Gastrocnemius medialis (tissue), 4 donors: ENCODE measurements around the gene ADORA3. TPM values are rescaled to one million over a fixed set of nuclear protein-coding genes. Genes with fewer than 3 reads are reported as not detected.

Experiments
- ATAC-seq, 2 donors: fragments of 150-250 bp; one replicate each; pipeline ENCODE4 v1.9.1; 2016
- DNase-seq, 2 donors: peaks; one replicate each; pipeline ENCODE4 v3.0.0-alpha.2; 2019
- H3K27ac ChIP-seq, 4 donors: fragments of 200-600 bp; sonication (generic); 1 replicate in 1 of 4; 2 replicates in 3 of 4; pipeline ENCODE4 v1.5.1; 2016 to 2018; ENCODE audit warnings: mild to moderate bottlenecking in 2 of 4, moderate library complexity in 1 of 4
- H3K27me3 ChIP-seq, 3 donors: fragments of 200-600 bp; sonication (generic) in 2 of 3; 1 replicate in 1 of 3; 2 replicates in 2 of 3; pipeline versions ENCODE4 v1.5.1 to v1.6.0; 2016 to 2019; ENCODE audit warnings: mild to moderate bottlenecking in 1 of 3, moderate library complexity in 1 of 3
- H3K36me3 ChIP-seq, 2 donors: fragments of 200-600 bp; sonication (generic) in 1 of 2; one replicate each; pipeline ENCODE4 v1.5.1; 2017 to 2018
- H3K4me1 ChIP-seq, 2 donors: fragments of 200-600 bp; sonication (generic) in 1 of 2; one replicate each; pipeline ENCODE4 v1.5.1; 2016 to 2017; ENCODE audit warnings: mild to moderate bottlenecking in 2 of 2
- H3K4me3 ChIP-seq, 4 donors: fragments of 200-600 bp; sonication (generic) in 3 of 4; 1 replicate in 1 of 4; 2 replicates in 3 of 4; pipeline ENCODE4 v1.5.1; 2016 to 2019; ENCODE audit warnings: mild to moderate bottlenecking in 2 of 4
- H3K9me3 ChIP-seq, 3 donors: fragments of 200-600 bp; sonication (generic) in 2 of 3; 1 replicate in 1 of 3; 2 replicates in 2 of 3; pipeline ENCODE4 v1.5.1; 2016 to 2019
- POLR2A ChIP-seq, 2 donors: fragments of 450-650 bp; IDR thresholded peaks; one replicate each; pipeline ENCODE4 v1.6.1; 2017; ENCODE audit warnings: antibody characterized with exemption in 2 of 2, mild to moderate bottlenecking in 2 of 2, moderate library complexity in 2 of 2
- in situ Hi-C, 4 donors: fragments of 200-750 bp; cut with MboI; loops; one replicate each; pipeline versions ENCODE4 v1.15.0 to v1.8.0; 2017; ENCODE audit warnings: low sequenced_read_pairs in 4 of 4
- intact Hi-C: fragments of 100-400 bp; cut with DNase I; formaldehyde crosslinking; loops from one replicate; pipeline ENCODE4 v1.15.1; 2023; ENCODE audit warnings: low total_unique reads
- total RNA-seq, 4 donors: library from RNA; depleted of rRNA; stranded (reverse); fragments of >200 nt; gene quantifications; one replicate each; pipeline versions ENCODE4 v1.1.0 to v1.2.3, GENCODE V29; 2016
- TF ChIP-seq, protein P1 (sequence below), 5 experiments: fragments of 450-650 bp in 3 of 5; fragments of 200-600 bp in 2 of 5; sonication (generic) in 2 of 5; IDR thresholded peaks in 4 of 5; conservative IDR thresholded peaks in 1 of 5; 1 replicate in 4 of 5; 2 replicates in 1 of 5; pipeline ENCODE4 v1.5.1; 2016 to 2019; ENCODE audit warnings: antibody characterized with exemption in 5 of 5, mild to moderate bottlenecking in 3 of 5, moderate library complexity in 3 of 5

The ADORA3 gene
- total RNA-seq, 4 donors from 2014 or later = 1.0 to 4.1 (median 2.1) TPM

- TF ChIP-seq, protein P1, sequence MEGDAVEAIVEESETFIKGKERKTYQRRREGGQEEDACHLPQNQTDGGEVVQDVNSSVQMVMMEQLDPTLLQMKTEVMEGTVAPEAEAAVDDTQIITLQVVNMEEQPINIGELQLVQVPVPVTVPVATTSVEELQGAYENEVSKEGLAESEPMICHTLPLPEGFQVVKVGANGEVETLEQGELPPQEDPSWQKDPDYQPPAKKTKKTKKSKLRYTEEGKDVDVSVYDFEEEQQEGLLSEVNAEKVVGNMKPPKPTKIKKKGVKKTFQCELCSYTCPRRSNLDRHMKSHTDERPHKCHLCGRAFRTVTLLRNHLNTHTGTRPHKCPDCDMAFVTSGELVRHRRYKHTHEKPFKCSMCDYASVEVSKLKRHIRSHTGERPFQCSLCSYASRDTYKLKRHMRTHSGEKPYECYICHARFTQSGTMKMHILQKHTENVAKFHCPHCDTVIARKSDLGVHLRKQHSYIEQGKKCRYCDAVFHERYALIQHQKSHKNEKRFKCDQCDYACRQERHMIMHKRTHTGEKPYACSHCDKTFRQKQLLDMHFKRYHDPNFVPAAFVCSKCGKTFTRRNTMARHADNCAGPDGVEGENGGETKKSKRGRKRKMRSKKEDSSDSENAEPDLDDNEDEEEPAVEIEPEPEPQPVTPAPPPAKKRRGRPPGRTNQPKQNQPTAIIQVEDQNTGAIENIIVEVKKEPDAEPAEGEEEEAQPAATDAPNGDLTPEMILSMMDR (IDR thresholded peaks at IDR 0.05 in 4 of 5, conservative IDR thresholded peaks at IDR 0.05 in 1 of 5) = no peak
- no peak for TF ChIP-seq POLR2A (IDR thresholded peaks at IDR 0.05)
- Histone ChIP-seq H3K4me3 (no peak overlapping the region), H3K27me3 (no peaks in the 10 kb centered on the region), H3K36me3 (peaks cover 0 to 87% of the 10 kb centered on the region in 2 donors), H3K27ac (no peak overlapping the region), H3K9me3 (no peaks in the 10 kb centered on the region), H3K4me1 (no peaks in the 10 kb centered on the region)
- DNase-seq = no peak
- in situ Hi-C loops = no loop called here
- ATAC-seq = no peak
- intact Hi-C loops = no loop called here
Observed at GRCh38 chr1:111468717-111469100, 34.7 kb downstream of the ADORA3 start.

DNA sequence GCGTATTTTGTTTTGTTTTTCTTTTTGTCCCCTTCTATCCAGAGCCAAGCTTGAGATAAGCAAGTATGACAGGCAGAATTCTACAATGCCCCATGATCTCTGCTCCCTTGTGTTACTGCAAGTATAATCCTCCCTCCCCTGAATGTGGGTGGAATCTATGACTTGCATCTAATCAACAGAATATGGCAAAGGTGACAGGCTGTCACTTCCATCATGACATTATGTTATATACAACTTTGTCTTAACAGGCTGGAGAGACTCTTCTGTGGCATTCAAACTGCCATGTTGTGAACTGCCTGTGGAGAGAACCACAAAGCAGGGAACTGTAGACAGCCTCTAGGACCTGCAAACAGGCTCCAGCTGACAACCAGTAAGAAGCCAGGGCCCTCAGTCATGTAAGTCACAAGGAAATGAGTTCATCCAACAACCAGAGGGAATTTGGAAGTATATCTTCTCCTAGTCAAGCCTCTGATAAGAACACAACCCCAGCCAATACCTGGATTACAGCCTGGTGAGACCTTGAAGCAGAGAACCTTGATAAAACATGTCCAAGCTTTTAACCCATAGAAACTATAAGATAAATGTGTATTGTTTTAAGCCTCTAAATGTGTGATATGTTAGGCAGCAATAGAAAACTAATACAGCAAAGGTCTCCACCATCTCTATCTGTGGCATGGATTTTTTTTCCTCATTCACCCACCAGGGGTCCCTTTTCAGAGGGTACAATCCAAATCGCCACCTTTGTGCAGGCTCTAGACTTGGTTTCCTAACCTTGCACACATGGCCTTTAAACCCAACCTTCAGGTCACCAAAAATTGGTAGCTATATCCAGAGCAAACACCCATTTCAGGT lies 35.3 kb downstream of the ADORA3 start:
- Histone ChIP-seq H3K36me3 (peaks cover 0 to 84% of the 10 kb centered on the region in 2 donors), H3K4me1 (no peaks in the 10 kb centered on the region), H3K9me3 (no peaks in the 10 kb centered on the region), H3K4me3 (no peak overlapping the region), H3K27me3 (no peaks in the 10 kb centered on the region), H3K27ac (no peak overlapping the region)
- ATAC-seq (no peak), DNase-seq (no peak)
- intact Hi-C loops = no loop called here
- in situ Hi-C loops = no loop called here
- no peak for TF ChIP-seq POLR2A (IDR thresholded peaks at IDR 0.05)
- TF ChIP-seq, protein P1 (IDR thresholded peaks at IDR 0.05 in 4 of 5, conservative IDR thresholded peaks at IDR 0.05 in 1 of 5) = no peak

DNA sequence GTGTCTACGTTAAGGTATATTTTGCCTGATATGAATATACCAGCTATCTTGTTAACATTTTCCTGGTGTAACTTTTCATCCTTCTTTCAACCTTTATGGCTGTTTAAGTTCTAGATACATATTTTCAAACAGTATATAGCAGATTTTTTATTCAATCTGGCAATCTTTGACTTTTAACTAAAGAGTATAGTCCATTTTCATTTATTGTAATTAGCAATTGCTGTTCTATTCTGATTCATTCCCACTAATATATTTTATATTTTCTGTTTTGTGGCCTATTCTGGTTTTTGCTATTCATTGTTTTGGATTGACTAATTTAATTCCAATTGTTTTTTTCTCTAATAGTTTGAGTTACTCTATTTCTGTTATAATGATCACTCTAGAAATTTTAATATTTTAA lies 37.0 kb downstream of the ADORA3 start:
- intact Hi-C loops (no loop called here), in situ Hi-C loops (no loop called here)
- ATAC-seq = no peak
- Histone ChIP-seq H3K36me3 (peaks cover 0 to 78% of the 10 kb centered on the region in 2 donors), H3K4me1 (no peaks in the 10 kb centered on the region), H3K4me3 (no peak overlapping the region), H3K27ac (no peak overlapping the region), H3K27me3 (no peaks in the 10 kb centered on the region), H3K9me3 (no peaks in the 10 kb centered on the region)
- TF ChIP-seq, protein P1 (IDR thresholded peaks at IDR 0.05 in 4 of 5, conservative IDR thresholded peaks at IDR 0.05 in 1 of 5) = no peak
- no peak for TF ChIP-seq POLR2A (IDR thresholded peaks at IDR 0.05)
- no peak for DNase-seq

DNA sequence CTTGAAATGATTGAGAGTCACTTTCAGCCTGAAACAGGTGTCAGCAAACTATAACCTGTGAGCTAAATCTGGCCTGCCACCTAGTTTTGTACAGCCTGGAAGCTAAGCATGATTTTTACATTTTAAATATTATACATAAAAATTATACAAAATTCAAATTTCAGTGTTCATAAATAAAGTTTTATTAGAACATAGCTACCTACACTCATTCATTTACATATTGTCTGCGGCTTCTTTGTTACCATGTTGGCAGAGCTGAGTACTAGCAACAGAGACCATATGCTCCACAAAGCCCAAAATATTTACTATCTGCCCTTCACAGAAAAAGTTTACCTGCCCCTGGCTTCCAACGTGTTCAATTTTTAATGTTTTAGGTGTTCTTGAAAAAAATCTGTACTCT lies 37.7 kb downstream of the ADORA3 start:
- DNase-seq = no peak
- in situ Hi-C loops (no loop called here), intact Hi-C loops (no loop called here)
- Histone ChIP-seq H3K4me1 (no peaks in the 10 kb centered on the region), H3K4me3 (no peak overlapping the region), H3K27me3 (no peaks in the 10 kb centered on the region), H3K27ac (no peak overlapping the region), H3K9me3 (no peaks in the 10 kb centered on the region), H3K36me3 (peaks cover 0 to 78% of the 10 kb centered on the region in 2 donors)
- ATAC-seq = no peak
- TF ChIP-seq, protein P1 (IDR thresholded peaks at IDR 0.05 in 4 of 5, conservative IDR thresholded peaks at IDR 0.05 in 1 of 5) = no peak
- TF ChIP-seq POLR2A (IDR thresholded peaks at IDR 0.05) = no peak
